K562 (cell line): ENCODE results near the gene MCL1. TPM values are rescaled to one million over a fixed set of nuclear protein-coding genes. Genes with fewer than 3 reads are reported as not detected.
A peak's percentile ranks its signal among the peaks of the same experiment; 100 is the strongest.

Experiments
- ATF1 ChIP-seq, 2 experiments: fragments of 450-650 bp in 1 of 2; IDR thresholded peaks; 2 replicates each; pipeline ENCODE4 v1.6.1; 2016; ENCODE audit warnings: missing compliant biosample characterization in 1 of 2, missing genetic modification characterization in 1 of 2
- CBX1 ChIP-seq: sonication (generic); IDR thresholded peaks from 2 replicates; pipeline ENCODE4 v1.6.1; 2016; ENCODE audit warnings: antibody characterized with exemption, low read depth, mild to moderate bottlenecking
- CREBBP ChIP-seq: IDR thresholded peaks from one replicate; pipeline ENCODE4 v1.6.1; 2012; ENCODE audit warnings: low read depth, mild to moderate bottlenecking, control low read depth, inconsistent platforms, low read length
- ILK ChIP-seq: fragments of 450-650 bp; IDR thresholded peaks from 2 replicates; pipeline ENCODE4 v1.6.1; 2016; ENCODE audit warnings: missing genetic modification characterization, low read depth, mild to moderate bottlenecking, missing compliant biosample characterization, moderate library complexity, borderline replicate concordance
- KLF13 ChIP-seq: fragments of 450-650 bp; IDR thresholded peaks from 2 replicates; pipeline ENCODE4 v1.6.1; 2016; ENCODE audit warnings: missing genetic modification characterization, low read depth, mild to moderate bottlenecking, missing compliant biosample characterization, moderate library complexity, borderline replicate concordance
- MCM3 ChIP-seq: fragments of 450-650 bp; IDR thresholded peaks from 2 replicates; pipeline ENCODE4 v1.6.1; 2016
- POLR3G ChIP-seq: IDR thresholded peaks from 2 replicates; pipeline ENCODE4 v1.6.1; 2011; ENCODE audit not compliant: insufficient read length, insufficient replicate concordance; ENCODE audit errors: extremely low read depth
- RBM25 ChIP-seq: fragments of 200-400 bp; formaldehyde crosslinking; IDR thresholded peaks from 2 replicates; pipeline ENCODE4 v1.6.1; 2018; ENCODE audit warnings: low read length, low read depth, moderate library complexity; ENCODE audit not compliant: severe bottlenecking
- TBP ChIP-seq: optimal IDR thresholded peaks from 2 replicates; pipeline ENCODE3; 2011; ENCODE audit warnings: low read depth, low read length, improper control_type of control experiment
- polyA plus RNA-seq, 8 experiments: library from polyadenylated mRNA; depleted of rRNA in 4 of 8; stranded (reverse) in 5 of 8; unstranded in 3 of 8; fragments of >200 nt; fragmentation: Nextera tagmentation in 2 of 8; fragmentation: Illumina TruSeq in 1 of 8; extraction: Ambion mirVana in 2 of 8; extraction: Trizol in 1 of 8; gene quantifications; 2 replicates each; pipeline versions ENCODE4 v1.2.1 to v1.2.3, GENCODE V29; 2011 to 2014; ENCODE audit warnings: inconsistent platforms in 1 of 8, missing spikeins in 1 of 8
- total RNA-seq, 7 experiments: library from RNA; depleted of rRNA in 6 of 7; stranded (reverse); fragments of >200 nt in 6 of 7; fragmentation: Illumina TruSeq in 2 of 7; extraction: Trizol in 2 of 7; gene quantifications; 2 replicates each; pipeline versions ENCODE4 v1.2.1 to v1.2.3, GENCODE V29; 2011 to 2021; ENCODE audit warnings: low replicate concordance in 1 of 7
- TF ChIP-seq, protein P1 (sequence below): fragments of 450-650 bp; IDR thresholded peaks from 2 replicates; pipeline ENCODE4 v1.6.1; 2016; ENCODE audit warnings: mild to moderate bottlenecking, moderate library complexity
- TF ChIP-seq, protein P2 (sequence below): IDR thresholded peaks from 2 replicates; pipeline ENCODE4 v1.6.1; 2014; ENCODE audit warnings: antibody characterized with exemption
- TF ChIP-seq, protein P3 (sequence below): sonication (generic); formaldehyde crosslinking; IDR thresholded peaks from 2 replicates; pipeline ENCODE4 v1.8.0; 2022; ENCODE audit warnings: mild to moderate bottlenecking, missing genetic modification reagents

Gene MCL1
- total and polyA plus RNA-seq, 9 of the 15 experiments (the other 6 are each of a cell fraction or from before 2014, with no cell fraction given) = 27.1 to 224 (median 138) TPM

DNA sequence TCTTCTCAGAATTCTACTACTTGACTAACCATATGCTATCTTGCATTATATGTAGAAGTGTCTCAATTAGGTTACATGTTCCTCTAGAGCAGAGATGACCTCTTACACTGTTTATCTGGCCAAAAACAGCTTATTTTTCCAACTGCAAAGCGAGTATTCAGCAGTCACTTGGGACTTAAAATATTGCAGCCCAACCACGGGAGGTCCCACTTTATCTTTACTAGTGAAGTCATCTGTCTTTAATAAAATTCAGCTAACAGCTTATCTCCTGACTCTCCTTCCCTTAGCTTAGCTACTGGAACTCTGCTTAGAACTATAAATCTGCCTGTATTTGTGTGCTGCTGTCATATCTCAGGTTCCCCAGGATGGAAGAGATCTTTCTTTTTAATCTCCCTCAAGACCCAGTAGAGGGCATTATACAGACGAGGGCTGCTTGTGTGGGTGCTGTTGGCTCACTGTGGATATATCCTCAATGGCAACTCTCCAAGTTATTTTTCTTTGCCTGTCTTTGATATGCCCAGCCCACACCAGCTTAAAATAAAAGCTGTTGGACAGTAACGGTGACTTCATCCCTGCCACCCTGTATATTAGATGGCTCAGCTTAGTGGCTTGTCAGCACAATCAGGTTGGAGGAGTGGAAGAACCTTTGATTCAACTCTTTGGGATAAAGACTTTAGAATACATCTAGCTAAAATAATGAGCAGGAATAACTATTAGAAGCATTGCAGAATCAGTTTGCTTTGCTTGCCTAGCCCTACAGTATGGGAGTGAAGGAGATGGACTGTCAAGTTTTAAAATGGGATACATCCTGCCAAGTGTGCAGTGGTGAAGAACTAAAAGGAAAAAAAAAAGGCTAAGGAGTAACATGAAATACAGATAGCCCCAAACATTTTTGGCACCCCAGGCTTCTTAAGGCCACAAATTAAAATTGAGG, 40.4 kb upstream of the MCL1 start (continued):
- TF ChIP-seq, protein P1, sequence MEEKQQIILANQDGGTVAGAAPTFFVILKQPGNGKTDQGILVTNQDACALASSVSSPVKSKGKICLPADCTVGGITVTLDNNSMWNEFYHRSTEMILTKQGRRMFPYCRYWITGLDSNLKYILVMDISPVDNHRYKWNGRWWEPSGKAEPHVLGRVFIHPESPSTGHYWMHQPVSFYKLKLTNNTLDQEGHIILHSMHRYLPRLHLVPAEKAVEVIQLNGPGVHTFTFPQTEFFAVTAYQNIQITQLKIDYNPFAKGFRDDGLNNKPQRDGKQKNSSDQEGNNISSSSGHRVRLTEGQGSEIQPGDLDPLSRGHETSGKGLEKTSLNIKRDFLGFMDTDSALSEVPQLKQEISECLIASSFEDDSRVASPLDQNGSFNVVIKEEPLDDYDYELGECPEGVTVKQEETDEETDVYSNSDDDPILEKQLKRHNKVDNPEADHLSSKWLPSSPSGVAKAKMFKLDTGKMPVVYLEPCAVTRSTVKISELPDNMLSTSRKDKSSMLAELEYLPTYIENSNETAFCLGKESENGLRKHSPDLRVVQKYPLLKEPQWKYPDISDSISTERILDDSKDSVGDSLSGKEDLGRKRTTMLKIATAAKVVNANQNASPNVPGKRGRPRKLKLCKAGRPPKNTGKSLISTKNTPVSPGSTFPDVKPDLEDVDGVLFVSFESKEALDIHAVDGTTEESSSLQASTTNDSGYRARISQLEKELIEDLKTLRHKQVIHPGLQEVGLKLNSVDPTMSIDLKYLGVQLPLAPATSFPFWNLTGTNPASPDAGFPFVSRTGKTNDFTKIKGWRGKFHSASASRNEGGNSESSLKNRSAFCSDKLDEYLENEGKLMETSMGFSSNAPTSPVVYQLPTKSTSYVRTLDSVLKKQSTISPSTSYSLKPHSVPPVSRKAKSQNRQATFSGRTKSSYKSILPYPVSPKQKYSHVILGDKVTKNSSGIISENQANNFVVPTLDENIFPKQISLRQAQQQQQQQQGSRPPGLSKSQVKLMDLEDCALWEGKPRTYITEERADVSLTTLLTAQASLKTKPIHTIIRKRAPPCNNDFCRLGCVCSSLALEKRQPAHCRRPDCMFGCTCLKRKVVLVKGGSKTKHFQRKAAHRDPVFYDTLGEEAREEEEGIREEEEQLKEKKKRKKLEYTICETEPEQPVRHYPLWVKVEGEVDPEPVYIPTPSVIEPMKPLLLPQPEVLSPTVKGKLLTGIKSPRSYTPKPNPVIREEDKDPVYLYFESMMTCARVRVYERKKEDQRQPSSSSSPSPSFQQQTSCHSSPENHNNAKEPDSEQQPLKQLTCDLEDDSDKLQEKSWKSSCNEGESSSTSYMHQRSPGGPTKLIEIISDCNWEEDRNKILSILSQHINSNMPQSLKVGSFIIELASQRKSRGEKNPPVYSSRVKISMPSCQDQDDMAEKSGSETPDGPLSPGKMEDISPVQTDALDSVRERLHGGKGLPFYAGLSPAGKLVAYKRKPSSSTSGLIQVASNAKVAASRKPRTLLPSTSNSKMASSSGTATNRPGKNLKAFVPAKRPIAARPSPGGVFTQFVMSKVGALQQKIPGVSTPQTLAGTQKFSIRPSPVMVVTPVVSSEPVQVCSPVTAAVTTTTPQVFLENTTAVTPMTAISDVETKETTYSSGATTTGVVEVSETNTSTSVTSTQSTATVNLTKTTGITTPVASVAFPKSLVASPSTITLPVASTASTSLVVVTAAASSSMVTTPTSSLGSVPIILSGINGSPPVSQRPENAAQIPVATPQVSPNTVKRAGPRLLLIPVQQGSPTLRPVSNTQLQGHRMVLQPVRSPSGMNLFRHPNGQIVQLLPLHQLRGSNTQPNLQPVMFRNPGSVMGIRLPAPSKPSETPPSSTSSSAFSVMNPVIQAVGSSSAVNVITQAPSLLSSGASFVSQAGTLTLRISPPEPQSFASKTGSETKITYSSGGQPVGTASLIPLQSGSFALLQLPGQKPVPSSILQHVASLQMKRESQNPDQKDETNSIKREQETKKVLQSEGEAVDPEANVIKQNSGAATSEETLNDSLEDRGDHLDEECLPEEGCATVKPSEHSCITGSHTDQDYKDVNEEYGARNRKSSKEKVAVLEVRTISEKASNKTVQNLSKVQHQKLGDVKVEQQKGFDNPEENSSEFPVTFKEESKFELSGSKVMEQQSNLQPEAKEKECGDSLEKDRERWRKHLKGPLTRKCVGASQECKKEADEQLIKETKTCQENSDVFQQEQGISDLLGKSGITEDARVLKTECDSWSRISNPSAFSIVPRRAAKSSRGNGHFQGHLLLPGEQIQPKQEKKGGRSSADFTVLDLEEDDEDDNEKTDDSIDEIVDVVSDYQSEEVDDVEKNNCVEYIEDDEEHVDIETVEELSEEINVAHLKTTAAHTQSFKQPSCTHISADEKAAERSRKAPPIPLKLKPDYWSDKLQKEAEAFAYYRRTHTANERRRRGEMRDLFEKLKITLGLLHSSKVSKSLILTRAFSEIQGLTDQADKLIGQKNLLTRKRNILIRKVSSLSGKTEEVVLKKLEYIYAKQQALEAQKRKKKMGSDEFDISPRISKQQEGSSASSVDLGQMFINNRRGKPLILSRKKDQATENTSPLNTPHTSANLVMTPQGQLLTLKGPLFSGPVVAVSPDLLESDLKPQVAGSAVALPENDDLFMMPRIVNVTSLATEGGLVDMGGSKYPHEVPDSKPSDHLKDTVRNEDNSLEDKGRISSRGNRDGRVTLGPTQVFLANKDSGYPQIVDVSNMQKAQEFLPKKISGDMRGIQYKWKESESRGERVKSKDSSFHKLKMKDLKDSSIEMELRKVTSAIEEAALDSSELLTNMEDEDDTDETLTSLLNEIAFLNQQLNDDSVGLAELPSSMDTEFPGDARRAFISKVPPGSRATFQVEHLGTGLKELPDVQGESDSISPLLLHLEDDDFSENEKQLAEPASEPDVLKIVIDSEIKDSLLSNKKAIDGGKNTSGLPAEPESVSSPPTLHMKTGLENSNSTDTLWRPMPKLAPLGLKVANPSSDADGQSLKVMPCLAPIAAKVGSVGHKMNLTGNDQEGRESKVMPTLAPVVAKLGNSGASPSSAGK = no peak
- TF ChIP-seq CBX1 (no peak), CREBBP (no peak), MCM3 (no peak), ILK (tag) (no peak), POLR3G (no peak), TBP (peak; percentile 49), KLF13 (no peak), ATF1 (CRISPR knock-in tag; IDR thresholded peaks at IDR 0.05) (no peak), ATF1 (tag; IDR thresholded peaks at IDR 0.05) (peak; percentile 70), RBM25 (no peak)
- TF ChIP-seq, protein P2, sequence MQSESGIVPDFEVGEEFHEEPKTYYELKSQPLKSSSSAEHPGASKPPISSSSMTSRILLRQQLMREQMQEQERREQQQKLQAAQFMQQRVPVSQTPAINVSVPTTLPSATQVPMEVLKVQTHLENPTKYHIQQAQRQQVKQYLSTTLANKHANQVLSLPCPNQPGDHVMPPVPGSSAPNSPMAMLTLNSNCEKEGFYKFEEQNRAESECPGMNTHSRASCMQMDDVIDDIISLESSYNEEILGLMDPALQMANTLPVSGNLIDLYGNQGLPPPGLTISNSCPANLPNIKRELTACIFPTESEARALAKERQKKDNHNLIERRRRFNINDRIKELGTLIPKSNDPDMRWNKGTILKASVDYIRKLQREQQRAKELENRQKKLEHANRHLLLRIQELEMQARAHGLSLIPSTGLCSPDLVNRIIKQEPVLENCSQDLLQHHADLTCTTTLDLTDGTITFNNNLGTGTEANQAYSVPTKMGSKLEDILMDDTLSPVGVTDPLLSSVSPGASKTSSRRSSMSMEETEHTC = no peak
- TF ChIP-seq, protein P3, sequence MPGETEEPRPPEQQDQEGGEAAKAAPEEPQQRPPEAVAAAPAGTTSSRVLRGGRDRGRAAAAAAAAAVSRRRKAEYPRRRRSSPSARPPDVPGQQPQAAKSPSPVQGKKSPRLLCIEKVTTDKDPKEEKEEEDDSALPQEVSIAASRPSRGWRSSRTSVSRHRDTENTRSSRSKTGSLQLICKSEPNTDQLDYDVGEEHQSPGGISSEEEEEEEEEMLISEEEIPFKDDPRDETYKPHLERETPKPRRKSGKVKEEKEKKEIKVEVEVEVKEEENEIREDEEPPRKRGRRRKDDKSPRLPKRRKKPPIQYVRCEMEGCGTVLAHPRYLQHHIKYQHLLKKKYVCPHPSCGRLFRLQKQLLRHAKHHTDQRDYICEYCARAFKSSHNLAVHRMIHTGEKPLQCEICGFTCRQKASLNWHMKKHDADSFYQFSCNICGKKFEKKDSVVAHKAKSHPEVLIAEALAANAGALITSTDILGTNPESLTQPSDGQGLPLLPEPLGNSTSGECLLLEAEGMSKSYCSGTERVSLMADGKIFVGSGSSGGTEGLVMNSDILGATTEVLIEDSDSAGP (CRISPR knock-in tag) = no peak
